Retinal pigment epithelial cell (primary cell): ENCODE data around the gene SEMA3E.
A peak's percentile ranks its signal among the peaks of the same experiment; 100 is the strongest.

Source experiments
- DNase-seq: peaks from one replicate; pipeline ENCODE4 v3.0.0-alpha.2; 2010; ENCODE audit warnings: low read depth
- H3K4me3 ChIP-seq: 2 replicates; pipeline ENCODE4 v1.5.1; 2011; ENCODE audit warnings: mild to moderate bottlenecking, low read length, control low read depth, moderate library complexity
- TF ChIP-seq, protein P1 (sequence below): conservative IDR thresholded peaks from 2 replicates; pipeline ENCODE4 v1.5.1; 2011; ENCODE audit warnings: low read depth, low read length, control low read depth, inconsistent platforms

The SEMA3E gene

DNA sequence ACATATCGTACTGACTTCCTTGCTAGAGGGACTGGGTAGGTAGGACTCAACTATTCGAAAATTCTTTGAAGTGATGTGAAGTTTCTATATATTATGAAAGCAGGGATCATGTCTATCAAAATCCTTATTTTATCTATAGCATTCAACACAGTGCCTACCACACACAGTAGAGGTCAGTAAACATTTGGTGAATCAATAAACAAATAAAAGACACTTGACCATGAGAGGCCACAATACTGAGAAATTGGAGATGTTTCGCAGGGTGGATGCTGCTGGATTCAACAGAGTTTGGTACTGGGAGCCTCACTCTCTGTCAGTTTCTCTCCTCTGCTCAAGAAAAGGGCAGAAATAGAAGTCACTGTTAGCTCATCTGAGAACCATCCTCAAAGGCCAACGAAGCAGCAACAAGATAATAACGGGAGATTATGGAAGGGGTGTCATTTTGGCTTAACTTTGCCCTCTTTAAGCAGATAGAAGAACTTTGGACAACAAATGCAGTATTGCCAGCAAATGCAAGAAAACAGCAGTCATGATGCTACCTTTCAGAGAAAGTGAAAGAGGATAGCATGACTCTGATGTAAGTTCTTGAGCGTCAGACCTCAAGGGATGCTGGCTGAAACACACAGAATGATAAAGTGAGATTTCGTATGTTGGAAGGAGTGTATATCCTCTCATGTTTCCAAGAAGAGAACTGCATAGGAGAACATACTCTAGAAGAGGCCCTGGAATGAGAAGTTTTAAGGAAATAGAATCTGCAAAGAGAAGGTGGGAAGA lies 107.6 kb downstream of the SEMA3E start:
- H3K4me3 ChIP-seq, result no peak overlapping the region
- TF ChIP-seq, protein P1, sequence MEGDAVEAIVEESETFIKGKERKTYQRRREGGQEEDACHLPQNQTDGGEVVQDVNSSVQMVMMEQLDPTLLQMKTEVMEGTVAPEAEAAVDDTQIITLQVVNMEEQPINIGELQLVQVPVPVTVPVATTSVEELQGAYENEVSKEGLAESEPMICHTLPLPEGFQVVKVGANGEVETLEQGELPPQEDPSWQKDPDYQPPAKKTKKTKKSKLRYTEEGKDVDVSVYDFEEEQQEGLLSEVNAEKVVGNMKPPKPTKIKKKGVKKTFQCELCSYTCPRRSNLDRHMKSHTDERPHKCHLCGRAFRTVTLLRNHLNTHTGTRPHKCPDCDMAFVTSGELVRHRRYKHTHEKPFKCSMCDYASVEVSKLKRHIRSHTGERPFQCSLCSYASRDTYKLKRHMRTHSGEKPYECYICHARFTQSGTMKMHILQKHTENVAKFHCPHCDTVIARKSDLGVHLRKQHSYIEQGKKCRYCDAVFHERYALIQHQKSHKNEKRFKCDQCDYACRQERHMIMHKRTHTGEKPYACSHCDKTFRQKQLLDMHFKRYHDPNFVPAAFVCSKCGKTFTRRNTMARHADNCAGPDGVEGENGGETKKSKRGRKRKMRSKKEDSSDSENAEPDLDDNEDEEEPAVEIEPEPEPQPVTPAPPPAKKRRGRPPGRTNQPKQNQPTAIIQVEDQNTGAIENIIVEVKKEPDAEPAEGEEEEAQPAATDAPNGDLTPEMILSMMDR, result no peak
- no peak for DNase-seq

DNA sequence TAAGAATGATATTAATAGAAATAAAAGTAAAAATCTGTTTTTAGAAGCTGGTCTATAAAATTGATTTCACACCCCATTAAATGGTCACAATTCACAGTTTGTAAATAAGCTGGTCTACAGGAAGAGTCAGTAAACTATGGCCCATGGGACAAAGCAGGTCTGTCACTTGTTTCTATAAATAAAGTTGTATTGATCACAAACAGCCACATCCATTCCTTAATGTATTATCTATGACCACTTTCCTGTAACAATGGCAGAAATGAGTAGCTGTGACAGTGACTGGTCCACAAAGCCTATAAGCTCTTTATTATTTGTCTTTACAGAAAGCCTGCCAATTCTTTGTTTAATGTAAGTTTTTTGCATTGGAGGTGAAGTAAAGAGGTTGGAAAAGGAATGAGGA lies 114.5 kb downstream of the SEMA3E start:
- DNase-seq, result no peak
- TF ChIP-seq, protein P1, result no peak
- H3K4me3 ChIP-seq, result no peak overlapping the region

DNA sequence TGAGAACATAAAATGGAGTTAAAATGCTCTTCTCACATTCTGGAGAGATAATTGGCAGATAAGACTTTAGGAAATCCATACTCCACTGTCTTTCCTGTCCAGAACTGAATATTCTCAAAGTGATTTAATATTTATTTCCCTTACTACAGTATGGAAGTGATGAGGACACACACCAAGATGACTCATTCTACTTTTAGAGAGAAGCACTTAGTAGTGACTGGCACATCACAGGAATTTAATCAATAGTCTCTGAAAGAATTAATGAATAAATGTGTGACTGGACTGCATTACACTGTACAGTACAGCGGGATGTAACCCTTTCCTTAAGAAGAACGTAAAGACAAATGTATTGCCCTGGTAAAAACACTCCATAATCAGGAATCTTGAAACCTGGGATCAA lies 116.7 kb downstream of the SEMA3E start:
- TF ChIP-seq, protein P1, result no peak
- H3K4me3 ChIP-seq, result no peak overlapping the region
- no peak for DNase-seq

DNA sequence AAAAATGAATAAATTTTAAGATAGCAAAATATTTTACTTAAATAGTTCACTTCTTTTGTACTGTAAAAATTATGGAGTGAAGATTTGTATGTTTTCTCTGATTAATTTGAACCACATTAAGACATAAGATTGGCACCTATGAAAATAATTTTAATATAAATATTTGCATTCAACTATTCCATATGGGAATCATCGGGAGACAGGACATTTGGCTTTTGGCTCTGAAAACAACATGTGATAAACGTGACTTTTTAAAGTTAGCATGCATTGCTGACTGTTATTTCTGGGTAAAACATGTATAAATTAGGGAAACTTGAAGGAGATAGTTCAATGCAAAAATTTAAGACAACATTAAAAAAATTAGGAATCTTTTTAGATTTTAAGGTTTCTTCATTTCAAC lies 117.2 kb downstream of the SEMA3E start:
- TF ChIP-seq, protein P1, result no peak
- H3K4me3 ChIP-seq, result no peak overlapping the region
- no peak for DNase-seq

DNA sequence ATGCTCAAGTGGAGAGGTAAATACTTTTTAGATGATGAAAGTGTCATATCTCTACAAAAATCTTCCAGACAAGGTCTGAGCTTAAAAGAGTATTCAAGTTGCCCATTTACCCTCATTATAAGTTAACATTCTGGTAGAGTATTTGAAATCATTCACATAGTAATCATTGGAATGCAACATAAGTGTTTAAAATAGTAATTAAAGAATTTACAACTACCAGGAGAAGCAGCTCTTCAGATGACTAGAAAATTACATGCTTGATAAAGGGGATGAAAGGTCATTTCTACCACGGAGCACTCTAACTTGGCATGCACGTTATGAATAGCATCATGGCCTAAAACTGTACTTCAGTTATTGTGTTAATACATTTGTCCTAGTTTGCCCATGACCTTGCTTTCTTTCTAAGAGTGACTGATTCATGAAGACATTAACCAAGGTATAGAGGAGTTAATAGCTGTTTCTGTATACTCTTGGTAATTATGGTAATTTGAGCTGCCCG lies 120.0 kb downstream of the SEMA3E start:
- no peak overlapping the region for H3K4me3 ChIP-seq
- no peak for DNase-seq
- TF ChIP-seq, protein P1, result no peak

DNA sequence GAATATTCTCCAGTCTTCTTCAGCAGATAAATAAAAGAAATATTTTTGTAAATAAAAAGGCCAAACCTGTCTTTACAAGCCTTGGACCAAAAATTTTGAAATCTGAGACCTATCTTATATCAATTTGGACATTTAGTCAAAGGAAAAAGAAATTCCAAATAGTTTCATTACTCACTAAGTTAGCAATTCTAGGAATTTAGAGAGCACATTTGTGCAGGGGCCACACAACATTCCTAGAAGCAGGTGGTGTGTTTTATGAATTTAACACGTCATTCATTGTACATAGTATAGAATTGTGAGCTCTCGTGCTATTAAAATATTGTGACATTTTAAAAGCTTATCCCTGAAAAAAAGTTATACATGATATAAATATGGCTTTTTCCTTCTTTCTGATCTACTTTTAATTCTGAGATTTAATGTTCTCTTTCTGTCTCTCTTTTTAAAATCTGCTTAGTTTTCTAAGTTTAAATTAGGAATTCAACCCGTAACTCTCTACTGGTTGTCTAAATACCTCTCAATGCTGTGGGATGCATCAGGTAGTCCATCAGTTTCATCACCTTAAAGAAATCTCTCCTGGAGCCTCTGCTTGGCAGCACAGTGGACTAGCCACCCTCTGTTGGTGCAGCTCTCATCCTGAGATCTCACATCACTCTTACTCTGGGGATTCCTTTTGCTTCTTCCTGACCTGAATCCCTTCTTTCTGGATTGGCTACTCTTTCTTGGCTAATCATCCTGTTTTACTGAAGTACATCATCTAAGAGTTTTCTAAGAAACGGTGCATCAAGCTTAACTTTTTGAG lies 124.5 kb downstream of the SEMA3E start:
- TF ChIP-seq, protein P1, result no peak
- H3K4me3 ChIP-seq, result no peak overlapping the region
- DNase-seq, result peak; percentile 44

DNA sequence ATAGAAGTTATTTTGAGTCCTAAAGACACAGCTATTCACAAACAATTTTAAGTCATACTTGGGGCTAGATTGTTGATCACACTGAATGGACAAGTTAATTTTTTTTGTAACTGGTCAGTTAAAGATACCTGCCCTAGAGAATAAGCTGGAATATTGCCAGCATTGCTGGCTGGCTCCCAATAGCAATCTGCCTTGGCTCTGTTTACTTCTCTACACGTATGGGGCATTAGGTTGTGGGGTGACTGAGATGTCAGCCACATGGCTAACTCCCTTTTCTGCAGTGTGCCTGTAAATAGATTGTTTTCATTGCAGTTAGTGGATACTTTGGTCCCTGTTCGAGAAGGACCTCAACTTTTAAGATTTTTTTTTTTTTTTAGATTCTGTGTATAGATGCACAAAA lies 128.2 kb downstream of the SEMA3E start:
- no peak for DNase-seq
- TF ChIP-seq, protein P1, result no peak

More for the DNA sequence above, 128.2 kb downstream of the SEMA3E start:
- H3K4me3 ChIP-seq, result no peak overlapping the region
